ENCODE data around the gene GBA2. TPM values are rescaled to one million over a fixed set of nuclear protein-coding genes. Genes with fewer than 3 reads are reported as not detected.

GBA2 gene
- total RNA-seq, 2 donors from 2014 or later: 107 to 117 TPM

- Histone ChIP-seq H3K9ac (ENCODE audit: extremely low read depth, low read length, poor library complexity, severe bottlenecking) (no peak within 1 kb of the TSS), H3K4me1 (ENCODE audit: control insufficient read depth, insufficient read depth, low read length) (peaks cover 7% of the 10 kb centered on the region), H3K4me3 (ENCODE audit: low read length) (no peak within 1 kb of the TSS), H3K36me3 (ENCODE audit: control insufficient read depth, insufficient read depth, low read length) (no peaks in the 10 kb centered on the region), H3K27me3 (ENCODE audit: control insufficient read depth, insufficient read depth, low read length, poor library complexity, severe bottlenecking) (no peaks in the 10 kb centered on the region), H3K9me3 (ENCODE audit: control insufficient read depth, low read length) (no peaks in the 10 kb centered on the region), H3K27ac (ENCODE audit: low read depth, low read length) (peak within 1 kb of the TSS; percentile 59)
- 2 to 7% methylated on average over 11 to 54 of the region's 64 CpGs for WGBS, 2 experiments (ENCODE audit: insufficient coverage in 1 of 2, insufficient read length in 1 of 2)
- TF ChIP-seq, protein P1, sequence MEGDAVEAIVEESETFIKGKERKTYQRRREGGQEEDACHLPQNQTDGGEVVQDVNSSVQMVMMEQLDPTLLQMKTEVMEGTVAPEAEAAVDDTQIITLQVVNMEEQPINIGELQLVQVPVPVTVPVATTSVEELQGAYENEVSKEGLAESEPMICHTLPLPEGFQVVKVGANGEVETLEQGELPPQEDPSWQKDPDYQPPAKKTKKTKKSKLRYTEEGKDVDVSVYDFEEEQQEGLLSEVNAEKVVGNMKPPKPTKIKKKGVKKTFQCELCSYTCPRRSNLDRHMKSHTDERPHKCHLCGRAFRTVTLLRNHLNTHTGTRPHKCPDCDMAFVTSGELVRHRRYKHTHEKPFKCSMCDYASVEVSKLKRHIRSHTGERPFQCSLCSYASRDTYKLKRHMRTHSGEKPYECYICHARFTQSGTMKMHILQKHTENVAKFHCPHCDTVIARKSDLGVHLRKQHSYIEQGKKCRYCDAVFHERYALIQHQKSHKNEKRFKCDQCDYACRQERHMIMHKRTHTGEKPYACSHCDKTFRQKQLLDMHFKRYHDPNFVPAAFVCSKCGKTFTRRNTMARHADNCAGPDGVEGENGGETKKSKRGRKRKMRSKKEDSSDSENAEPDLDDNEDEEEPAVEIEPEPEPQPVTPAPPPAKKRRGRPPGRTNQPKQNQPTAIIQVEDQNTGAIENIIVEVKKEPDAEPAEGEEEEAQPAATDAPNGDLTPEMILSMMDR (conservative IDR thresholded peaks at IDR 0.05): no peak
- Mint-ChIP-seq H3K9me3 (no peaks in the 10 kb centered on the region), H3K27me3 (ENCODE audit: insufficient read depth) (peaks cover 5% of the 10 kb centered on the region), H3K4me3 (peak within 1 kb of the TSS; percentile 65), H3K4me1 (peaks cover 12% of the 10 kb centered on the region), H3K27ac (peak within 1 kb of the TSS; percentile 61), H3K36me3 (ENCODE audit: low read depth) (peaks cover 11% of the 10 kb centered on the region)
- DNase-seq: peak; percentile 79
Measured at GRCh38 chr9:35791297-35791921, 42.4 kb upstream of the GBA2 start, which contains the start of gene NPR2. TSS of gene NPR2 (plus strand) at chr9:35791591. CDS start at chr9:35792409, 818 bp downstream.

DNA sequence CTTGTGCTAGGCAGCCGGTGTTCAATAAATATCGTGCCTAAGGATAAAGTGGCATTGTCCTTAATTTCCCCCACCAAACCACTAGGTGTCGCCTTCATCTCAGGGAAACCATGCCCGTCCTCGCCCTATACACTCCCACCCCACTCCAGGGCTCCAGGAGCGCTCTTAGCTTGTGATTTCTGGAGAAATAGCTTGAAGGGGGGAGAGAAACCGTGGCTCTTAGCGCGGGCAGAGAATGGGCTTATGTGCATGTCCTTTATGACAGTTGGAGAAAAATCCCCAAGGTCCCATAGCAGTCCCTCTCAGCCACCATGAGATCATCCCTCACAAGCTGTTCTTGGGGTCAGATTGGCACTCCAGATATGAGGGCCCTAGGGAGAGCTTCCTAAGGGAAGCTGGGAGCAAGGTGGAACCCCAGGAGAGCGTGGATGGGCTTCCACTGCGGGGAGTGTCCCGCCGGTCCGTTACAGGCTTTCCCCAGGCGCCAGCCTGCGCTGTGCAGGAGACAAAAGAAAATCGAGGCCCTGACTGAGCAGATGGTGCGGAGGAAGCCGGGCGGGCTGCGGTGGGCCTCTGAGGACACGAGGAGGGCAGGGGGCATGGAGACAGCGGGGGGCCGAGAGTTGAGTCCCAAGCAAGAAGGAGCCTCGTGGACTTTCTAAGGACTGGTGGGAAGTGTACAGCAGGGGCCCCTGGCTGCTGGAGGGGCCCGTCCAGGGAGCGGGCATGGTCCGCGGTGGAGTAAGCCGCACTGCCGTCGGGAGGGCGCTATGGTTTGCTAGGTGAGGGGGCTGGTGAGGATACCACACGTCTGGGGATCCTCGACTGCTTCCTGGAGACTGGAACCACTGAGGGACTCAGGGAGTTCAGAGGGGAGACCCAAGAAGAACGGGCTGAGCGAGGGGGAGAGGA, 41.6 kb upstream of the GBA2 start:
- TF ChIP-seq, protein P1 (conservative IDR thresholded peaks at IDR 0.05): peak; percentile 87
- Histone ChIP-seq H3K9me3 (ENCODE audit: control insufficient read depth, low read length) (no peaks in the 10 kb centered on the region), H3K27ac (ENCODE audit: low read depth, low read length) (peak overlapping the region; percentile 59), H3K27me3 (ENCODE audit: control insufficient read depth, insufficient read depth, low read length, poor library complexity, severe bottlenecking) (no peaks in the 10 kb centered on the region), H3K36me3 (ENCODE audit: control insufficient read depth, insufficient read depth, low read length) (no peaks in the 10 kb centered on the region), H3K4me1 (ENCODE audit: control insufficient read depth, insufficient read depth, low read length) (peaks cover 7% of the 10 kb centered on the region), H3K4me3 (ENCODE audit: low read length) (no peak overlapping the region), H3K9ac (ENCODE audit: extremely low read depth, low read length, poor library complexity, severe bottlenecking) (no peak overlapping the region)
- Mint-ChIP-seq H3K27ac (peak overlapping the region; percentile 61), H3K4me3 (peak overlapping the region; percentile 65), H3K9me3 (no peaks in the 10 kb centered on the region), H3K36me3 (ENCODE audit: low read depth) (peaks cover 19% of the 10 kb centered on the region), H3K4me1 (peaks cover 12% of the 10 kb centered on the region), H3K27me3 (ENCODE audit: insufficient read depth) (peaks cover 5% of the 10 kb centered on the region)
- DNase-seq: peak; percentile 86
- 47 to 59% methylated on average over 22 to 37 of the region's 37 CpGs for WGBS, 2 experiments (ENCODE audit: insufficient coverage in 1 of 2, insufficient read length in 1 of 2)

DNA sequence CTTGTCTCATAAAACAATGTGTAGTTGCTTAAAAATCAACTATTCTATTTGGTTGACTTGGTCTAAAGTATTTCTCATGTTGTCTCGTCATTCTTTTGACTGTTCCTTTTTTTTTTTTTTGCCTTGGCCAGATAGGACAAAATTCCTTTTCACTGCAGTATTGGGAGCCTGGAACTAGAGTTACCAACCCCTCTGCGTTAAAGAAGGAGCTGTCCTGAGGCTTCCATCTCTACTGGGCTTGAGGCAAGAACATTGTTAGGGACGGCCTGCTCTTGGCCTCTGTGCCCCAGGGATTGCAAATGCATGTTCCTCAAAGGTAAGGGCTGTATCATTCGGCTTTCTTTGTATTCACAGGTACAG, 41.0 kb upstream of the GBA2 start:
- TF ChIP-seq, protein P1 (conservative IDR thresholded peaks at IDR 0.05): no peak
- Mint-ChIP-seq H3K9me3 (no peaks in the 10 kb centered on the region), H3K36me3 (ENCODE audit: low read depth) (peaks cover 20% of the 10 kb centered on the region), H3K4me3 (no peak overlapping the region), H3K4me1 (peaks cover 12% of the 10 kb centered on the region), H3K27ac (no peak overlapping the region), H3K27me3 (ENCODE audit: insufficient read depth) (peaks cover 5% of the 10 kb centered on the region)
- Histone ChIP-seq H3K36me3 (ENCODE audit: control insufficient read depth, insufficient read depth, low read length) (no peaks in the 10 kb centered on the region), H3K9ac (ENCODE audit: extremely low read depth, low read length, poor library complexity, severe bottlenecking) (no peak overlapping the region), H3K27ac (ENCODE audit: low read depth, low read length) (no peak overlapping the region), H3K9me3 (ENCODE audit: control insufficient read depth, low read length) (no peaks in the 10 kb centered on the region), H3K27me3 (ENCODE audit: control insufficient read depth, insufficient read depth, low read length, poor library complexity, severe bottlenecking) (no peaks in the 10 kb centered on the region), H3K4me1 (ENCODE audit: control insufficient read depth, insufficient read depth, low read length) (peaks cover 7% of the 10 kb centered on the region), H3K4me3 (ENCODE audit: low read length) (no peak overlapping the region)
- no peak for DNase-seq
- WGBS, 2 experiments (ENCODE audit: insufficient coverage in 1 of 2, insufficient read length in 1 of 2): 40 to 49% methylated on average over 4 of the region's 4 CpGs
